ENCODE results near the gene CORO2A.

DNA sequence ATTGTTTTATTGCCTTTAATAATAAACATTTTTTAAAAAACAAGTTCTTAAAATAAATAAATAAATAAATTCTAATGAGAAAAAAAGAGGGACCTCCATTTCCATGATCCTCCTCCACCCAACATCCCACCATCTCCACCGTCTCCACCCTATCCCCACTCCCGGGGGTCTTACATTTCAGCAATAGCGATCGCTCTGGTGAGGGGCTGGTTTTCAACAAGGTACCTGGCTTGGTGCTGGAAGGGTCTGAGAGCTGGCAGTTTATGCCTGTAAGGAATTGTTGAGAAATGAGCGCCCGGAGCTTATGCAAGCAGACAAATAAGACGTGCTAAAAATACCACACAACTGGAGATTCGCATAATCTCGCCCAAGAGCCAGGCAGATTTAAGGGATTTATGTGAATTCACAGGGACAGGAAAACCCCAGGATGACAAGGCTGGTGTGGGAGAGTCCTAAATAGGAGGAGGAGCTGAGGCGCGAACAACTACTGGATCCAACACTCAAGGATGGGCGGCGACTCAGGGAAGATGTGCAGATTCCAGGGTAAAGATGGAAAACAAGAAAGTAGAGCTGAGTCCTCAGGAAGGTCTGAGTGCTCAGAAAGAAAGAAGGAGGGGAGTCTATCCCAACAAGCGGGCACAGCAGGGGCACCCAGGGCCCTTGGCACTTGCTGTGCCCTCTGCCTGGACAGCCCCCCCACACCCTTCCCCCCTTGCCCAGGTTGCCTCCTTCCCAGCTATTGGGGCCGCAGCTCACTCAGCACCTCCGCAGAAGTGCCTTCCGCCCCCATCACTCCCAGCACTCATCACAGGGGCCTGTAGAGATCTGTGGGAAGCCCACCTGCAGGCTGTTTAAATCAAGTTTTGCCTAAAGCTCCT, 100.5 kb downstream of the CORO2A start:
- TF ChIP-seq NFYB (IDR thresholded peaks at IDR 0.05; ENCODE audit: insufficient read depth, low read depth, low read length) (no peak), CHD4 (IDR thresholded peaks at IDR 0.05) (no peak), EGR1 (IDR thresholded peaks at IDR 0.05; ENCODE audit: borderline replicate concordance in 1 of 2, low read depth in 2 of 2, low read length in 2 of 2) (no peak), CHD2 (IDR thresholded peaks at IDR 0.05; ENCODE audit: borderline replicate concordance, low read depth, low read length) (no peak), JUND (IDR thresholded peaks at IDR 0.05; ENCODE audit: low read depth, low read length) (no peak), TAF1 (IDR thresholded peaks at IDR 0.05; ENCODE audit: borderline replicate concordance, low read depth, low read length) (no peak)
- TF ChIP-seq, protein P1, sequence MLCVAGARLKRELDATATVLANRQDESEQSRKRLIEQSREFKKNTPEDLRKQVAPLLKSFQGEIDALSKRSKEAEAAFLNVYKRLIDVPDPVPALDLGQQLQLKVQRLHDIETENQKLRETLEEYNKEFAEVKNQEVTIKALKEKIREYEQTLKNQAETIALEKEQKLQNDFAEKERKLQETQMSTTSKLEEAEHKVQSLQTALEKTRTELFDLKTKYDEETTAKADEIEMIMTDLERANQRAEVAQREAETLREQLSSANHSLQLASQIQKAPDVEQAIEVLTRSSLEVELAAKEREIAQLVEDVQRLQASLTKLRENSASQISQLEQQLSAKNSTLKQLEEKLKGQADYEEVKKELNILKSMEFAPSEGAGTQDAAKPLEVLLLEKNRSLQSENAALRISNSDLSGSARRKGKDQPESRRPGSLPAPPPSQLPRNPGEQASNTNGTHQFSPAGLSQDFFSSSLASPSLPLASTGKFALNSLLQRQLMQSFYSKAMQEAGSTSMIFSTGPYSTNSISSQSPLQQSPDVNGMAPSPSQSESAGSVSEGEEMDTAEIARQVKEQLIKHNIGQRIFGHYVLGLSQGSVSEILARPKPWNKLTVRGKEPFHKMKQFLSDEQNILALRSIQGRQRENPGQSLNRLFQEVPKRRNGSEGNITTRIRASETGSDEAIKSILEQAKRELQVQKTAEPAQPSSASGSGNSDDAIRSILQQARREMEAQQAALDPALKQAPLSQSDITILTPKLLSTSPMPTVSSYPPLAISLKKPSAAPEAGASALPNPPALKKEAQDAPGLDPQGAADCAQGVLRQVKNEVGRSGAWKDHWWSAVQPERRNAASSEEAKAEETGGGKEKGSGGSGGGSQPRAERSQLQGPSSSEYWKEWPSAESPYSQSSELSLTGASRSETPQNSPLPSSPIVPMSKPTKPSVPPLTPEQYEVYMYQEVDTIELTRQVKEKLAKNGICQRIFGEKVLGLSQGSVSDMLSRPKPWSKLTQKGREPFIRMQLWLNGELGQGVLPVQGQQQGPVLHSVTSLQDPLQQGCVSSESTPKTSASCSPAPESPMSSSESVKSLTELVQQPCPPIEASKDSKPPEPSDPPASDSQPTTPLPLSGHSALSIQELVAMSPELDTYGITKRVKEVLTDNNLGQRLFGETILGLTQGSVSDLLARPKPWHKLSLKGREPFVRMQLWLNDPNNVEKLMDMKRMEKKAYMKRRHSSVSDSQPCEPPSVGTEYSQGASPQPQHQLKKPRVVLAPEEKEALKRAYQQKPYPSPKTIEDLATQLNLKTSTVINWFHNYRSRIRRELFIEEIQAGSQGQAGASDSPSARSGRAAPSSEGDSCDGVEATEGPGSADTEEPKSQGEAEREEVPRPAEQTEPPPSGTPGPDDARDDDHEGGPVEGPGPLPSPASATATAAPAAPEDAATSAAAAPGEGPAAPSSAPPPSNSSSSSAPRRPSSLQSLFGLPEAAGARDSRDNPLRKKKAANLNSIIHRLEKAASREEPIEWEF (IDR thresholded peaks at IDR 0.05; ENCODE audit: insufficient replicate concordance, low read depth, low read length) = no peak
- TF ChIP-seq, protein P2, sequence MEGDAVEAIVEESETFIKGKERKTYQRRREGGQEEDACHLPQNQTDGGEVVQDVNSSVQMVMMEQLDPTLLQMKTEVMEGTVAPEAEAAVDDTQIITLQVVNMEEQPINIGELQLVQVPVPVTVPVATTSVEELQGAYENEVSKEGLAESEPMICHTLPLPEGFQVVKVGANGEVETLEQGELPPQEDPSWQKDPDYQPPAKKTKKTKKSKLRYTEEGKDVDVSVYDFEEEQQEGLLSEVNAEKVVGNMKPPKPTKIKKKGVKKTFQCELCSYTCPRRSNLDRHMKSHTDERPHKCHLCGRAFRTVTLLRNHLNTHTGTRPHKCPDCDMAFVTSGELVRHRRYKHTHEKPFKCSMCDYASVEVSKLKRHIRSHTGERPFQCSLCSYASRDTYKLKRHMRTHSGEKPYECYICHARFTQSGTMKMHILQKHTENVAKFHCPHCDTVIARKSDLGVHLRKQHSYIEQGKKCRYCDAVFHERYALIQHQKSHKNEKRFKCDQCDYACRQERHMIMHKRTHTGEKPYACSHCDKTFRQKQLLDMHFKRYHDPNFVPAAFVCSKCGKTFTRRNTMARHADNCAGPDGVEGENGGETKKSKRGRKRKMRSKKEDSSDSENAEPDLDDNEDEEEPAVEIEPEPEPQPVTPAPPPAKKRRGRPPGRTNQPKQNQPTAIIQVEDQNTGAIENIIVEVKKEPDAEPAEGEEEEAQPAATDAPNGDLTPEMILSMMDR (IDR thresholded peaks at IDR 0.05 in 2 of 3, conservative IDR thresholded peaks at IDR 0.05 in 1 of 3; ENCODE audit: control insufficient read depth in 2 of 3, extremely low read depth in 1 of 3, insufficient read depth in 1 of 3, low read depth in 3 of 3, low read length in 3 of 3) = no peak
- TF ChIP-seq, protein P3, sequence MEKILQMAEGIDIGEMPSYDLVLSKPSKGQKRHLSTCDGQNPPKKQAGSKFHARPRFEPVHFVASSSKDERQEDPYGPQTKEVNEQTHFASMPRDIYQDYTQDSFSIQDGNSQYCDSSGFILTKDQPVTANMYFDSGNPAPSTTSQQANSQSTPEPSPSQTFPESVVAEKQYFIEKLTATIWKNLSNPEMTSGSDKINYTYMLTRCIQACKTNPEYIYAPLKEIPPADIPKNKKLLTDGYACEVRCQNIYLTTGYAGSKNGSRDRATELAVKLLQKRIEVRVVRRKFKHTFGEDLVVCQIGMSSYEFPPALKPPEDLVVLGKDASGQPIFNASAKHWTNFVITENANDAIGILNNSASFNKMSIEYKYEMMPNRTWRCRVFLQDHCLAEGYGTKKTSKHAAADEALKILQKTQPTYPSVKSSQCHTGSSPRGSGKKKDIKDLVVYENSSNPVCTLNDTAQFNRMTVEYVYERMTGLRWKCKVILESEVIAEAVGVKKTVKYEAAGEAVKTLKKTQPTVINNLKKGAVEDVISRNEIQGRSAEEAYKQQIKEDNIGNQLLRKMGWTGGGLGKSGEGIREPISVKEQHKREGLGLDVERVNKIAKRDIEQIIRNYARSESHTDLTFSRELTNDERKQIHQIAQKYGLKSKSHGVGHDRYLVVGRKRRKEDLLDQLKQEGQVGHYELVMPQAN (conservative IDR thresholded peaks at IDR 0.05) = no peak
